Dedifferentiated amniotic fluid mesenchymal stem cell (primary cell): ENCODE data around the gene TMOD2.

ENCODE experiments used
- DNase-seq: peaks from one replicate; pipeline ENCODE4 v3.0.0-alpha.2; 2016; ENCODE audit errors: extremely low spot score

The TMOD2 gene

DNA sequence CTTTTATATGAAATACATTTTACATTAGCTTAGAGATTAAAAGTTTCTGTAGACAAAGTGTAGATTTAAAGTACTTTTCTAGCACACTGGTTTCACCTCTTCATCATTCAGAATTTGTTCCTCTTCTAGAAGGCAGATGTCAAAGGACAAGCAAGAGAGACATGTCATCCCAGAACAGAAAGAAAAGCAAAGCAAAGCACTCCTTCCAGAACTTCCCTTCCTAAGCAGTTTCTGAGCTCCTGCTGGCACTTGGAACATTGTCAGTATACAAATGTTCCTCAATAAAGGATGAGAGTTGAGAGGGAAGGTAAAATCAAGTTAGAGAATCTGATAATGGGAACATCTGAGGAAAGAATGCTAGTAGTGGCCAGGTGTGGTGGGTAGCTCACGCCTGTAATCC is 104.2 kb downstream of the TMOD2 start:
- DNase-seq: no peak

DNA sequence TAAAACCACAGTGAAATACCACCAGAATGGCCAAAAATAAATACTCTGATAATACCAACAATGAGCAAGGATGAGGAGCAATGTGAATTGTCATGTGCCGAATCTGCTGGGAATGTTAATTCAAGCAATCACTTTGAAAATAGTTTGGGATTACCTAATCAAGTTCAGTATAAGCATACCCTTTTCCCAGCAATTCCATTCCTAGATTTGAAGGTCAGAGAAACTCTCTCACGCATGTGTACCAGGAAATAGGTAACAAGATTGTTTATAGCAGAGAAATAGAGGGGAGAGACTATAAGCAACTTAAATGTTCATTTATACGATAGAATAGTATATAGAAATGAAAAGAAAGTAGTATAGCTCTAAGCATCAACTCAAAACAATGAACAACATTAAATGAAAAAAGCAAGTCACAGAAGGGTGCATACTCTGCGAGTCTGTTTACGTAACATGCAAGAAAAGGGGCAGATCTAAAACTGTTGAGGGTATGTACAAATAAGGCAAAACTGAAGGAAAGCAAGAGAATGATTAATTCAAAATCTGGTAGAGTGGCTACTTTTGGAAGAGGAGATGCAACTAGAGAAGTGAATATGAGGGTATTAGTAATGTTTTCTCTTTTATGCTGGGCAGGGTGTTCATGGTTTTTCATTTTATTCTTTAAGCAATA is 105.5 kb downstream of the TMOD2 start:
- no peak for DNase-seq

DNA sequence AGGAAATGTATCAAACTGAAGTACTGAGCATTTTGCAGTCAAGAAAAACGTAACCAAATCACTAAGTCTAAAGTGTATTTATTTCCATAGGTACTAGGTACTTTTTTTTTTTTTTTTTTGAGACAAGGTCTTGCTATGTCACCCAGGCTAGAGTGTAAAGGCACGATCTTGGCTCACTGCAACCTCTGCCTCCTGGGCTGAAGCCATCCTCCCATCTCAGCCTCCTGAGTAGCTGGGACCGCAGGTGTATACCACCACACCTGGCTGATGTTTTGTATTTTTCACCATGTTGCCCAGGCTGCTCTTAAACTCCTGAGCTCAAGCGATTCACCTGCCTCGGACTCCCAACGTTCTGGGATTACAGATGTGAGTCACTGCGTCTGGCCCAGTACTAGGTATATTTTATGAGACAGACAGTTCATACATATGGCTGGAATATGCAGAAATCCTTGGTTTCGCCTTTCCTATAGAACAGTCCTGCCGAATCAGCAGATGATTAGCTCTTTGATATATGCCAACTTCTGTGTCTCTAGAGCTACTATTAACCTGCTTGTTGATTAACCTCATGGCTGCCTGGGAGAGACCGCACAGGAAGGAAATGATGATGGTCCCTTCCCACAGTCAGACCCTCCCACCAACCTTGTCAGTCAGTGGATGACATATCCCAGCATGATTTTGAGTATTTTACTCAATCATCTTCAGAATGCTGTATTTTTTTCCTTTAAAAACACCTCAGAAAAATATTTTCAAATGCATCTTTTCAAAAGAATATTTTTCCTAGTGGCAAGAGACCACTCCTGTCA is 110.4 kb downstream of the TMOD2 start:
- DNase-seq: no peak

DNA sequence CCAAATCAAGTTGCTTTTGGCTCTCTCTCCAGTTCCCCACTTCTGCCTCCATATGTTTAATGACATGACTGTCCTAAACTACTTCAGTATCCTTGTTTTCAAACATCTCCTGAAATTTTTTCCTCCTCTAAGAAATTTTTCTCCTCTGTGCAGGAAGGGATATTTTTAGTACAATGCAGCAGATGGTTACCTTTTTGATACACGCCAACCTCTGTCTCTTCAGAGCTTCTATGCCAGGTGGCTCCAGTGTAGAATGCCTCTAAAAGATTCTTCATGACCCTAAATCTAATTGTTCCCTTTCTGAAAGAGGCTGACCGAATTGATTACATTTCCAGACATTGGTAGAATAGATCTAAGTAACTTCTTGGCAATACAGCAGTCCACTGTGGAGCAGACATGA is 111.7 kb downstream of the TMOD2 start:
- DNase-seq: no peak

DNA sequence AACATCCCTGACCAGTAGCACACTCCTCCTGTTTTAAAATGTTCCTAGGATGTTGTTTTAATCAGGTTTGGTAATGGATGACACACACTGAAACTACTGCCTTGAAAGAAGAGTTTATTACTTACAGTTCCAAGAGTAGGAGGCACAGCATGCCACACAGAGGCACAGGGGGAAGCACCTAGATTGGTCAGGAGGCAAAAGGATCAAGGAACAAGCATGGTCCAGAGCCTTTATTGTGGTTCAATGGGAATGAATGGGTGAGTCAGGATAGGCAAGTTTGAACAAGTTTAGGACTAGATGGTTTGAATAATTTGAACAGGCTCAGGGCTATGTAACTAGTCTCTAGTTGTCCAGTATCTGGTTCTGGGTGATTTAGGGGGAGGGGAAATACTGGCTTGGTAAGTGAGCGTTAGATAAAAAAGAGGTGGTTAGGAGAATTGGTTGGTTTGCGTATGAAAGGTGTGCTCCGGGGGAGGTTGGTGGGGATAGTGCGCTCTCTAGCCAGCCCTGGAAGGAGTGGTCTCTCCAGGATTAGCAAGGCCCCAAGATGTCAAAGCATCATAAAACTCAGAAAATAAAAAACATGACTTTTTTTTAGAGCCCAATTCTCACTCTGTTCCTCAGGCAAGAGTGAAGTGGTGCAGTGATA is 113.1 kb downstream of the TMOD2 start:
- no peak for DNase-seq

DNA sequence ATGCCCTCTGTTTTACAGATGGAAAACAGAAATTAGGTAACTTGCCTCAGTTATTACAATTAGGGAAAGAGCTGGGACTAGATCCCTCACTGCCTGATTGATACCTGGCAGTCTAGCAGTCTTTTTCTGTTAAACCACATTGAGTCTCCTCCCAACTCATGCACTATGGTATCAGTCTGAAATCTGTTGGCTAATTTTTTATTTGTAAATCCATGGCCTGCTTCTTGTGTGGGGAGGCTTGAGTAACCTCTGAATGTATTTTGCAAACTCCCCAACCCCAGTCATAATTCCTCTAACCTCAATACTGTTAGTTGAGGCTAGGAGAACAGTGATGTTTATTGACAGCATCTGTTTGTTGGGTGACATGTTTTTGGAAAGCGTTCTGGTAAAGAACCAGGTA is 113.9 kb downstream of the TMOD2 start:
- DNase-seq: no peak
